ENCODE data around the gene PSTPIP2.
A peak's percentile ranks its signal among the peaks of the same experiment; 100 is the strongest.
"Not testable (repeated sequence)": the region's sequence is repeated elsewhere in the genome, so short reads cannot be mapped to it uniquely, and the experiment has no call there.

Gene PSTPIP2

DNA sequence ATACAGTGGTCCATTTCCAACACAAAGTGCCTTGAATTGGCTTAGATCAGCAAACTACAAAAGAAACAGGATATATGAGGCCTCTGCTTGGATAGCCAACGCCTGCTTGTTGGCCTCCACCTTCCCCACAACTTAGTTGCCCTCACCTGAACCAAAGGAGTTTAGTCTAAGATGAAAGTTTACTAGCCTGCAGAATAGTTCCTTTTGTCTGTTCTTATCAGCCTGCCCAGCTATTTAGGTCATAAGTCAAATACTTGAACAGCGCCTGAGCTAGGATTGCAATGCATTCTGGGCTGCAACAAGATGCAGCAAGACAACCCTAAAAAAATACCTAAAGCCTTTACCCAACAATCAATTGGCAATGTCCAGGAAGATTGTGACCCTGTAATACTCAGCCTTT, 91.8 kb downstream of the PSTPIP2 start:
- no peak for DNase-seq

DNA sequence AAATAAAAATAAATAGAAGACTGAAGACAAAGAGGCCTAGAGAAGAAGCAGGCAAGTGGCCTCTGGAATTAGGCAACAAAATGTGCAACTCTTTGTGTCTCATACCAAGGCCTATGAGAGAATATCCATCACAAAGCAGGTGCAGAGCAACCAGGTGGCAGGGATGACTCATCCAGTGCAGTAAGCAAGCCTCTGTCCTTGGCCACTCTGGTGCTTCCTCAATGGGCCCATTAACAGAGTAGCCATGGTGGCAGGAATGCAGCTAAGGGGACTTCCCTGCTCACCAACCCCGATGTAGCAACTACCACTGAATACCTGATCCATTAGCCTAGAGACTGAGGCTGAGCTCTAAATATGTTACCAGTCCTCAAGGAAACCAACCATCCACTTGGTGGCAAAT, 94.0 kb downstream of the PSTPIP2 start:
- DNase-seq, result no peak

GRCh38 chr18:45976974-45977373, 95.1 kb downstream of the PSTPIP2 start:
- DNase-seq, result no peak

DNA sequence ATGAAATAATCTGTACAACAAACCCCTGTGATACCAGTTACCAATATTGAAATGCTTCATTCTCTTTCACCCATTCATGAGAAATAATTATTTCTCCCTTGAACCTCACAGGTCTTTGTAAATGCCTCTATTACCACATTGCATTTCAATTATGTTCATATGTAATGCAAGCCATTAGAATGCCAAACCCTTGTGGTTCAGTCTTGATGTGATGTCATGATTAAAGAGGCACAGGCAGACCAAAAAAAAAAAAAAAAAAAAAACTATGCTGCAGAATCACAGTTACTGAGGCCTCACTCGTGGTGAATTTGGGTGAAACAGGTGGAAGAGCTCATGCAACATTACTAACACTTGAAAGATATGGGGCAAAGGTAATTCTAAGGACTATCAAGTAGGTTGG, 95.5 kb downstream of the PSTPIP2 start:
- no peak for DNase-seq

DNA sequence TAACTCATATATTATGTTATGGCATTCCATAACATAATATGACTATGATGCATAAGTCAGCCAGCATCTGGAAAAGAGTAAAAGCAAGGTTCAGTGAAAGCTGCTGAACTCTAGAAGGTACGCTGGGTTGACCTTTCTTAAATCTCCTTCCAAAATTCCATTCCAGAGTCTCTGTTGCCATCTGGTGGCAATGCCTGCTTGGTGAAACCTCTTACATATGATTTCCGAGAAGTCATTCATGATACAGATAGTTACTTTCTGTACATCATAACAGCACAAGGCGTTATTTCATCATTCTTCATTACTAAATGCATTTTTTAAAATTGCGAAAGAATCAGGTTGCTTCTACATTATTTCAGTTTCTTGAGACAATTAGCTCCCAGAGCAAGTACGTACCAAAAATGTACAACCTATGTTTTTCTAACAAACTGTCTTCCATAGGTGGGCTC, 97.9 kb downstream of the PSTPIP2 start:
- DNase-seq, result peak; percentile 56

DNA sequence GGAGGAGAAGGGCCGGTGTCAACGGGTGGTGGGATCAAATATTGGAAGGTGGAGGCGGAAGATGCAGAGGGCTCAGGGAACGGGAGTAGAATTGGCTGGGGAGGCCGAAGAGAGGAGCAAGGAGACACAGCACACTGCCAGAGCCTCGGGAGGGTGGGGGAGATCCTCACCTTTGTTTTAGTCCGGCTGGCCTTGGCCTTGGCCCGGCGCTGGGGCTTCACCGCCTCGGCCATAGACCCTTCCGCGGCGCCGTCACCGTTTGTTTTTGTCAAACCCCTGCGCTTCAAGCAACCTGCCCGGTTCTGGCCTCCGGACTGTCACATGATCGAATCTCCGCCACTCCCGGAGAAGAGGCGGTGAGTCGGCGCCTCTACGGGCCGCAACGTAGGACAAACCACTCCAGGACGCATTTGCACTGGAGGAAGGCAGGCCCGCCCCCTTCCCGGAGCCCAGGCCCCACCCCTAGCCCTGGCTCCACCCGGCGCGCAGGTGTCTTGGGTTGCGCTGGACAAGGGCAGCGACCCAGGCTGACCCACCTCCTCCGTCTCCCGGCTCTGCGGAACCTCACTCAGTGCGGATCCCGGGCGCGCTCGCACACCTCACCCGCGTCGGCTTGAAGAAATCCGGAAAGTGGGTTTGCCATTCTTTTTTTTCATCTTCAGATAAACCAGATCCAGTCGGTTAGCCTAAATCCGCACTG, 104.9 kb downstream of the PSTPIP2 start, which contains the start of gene EPG5:
EPG5 (minus strand) TSS at position 323 of the 700 bp plus-strand sequence; CDS start at position 233, 90 bp downstream.
- peak; percentile 64 for DNase-seq

DNA sequence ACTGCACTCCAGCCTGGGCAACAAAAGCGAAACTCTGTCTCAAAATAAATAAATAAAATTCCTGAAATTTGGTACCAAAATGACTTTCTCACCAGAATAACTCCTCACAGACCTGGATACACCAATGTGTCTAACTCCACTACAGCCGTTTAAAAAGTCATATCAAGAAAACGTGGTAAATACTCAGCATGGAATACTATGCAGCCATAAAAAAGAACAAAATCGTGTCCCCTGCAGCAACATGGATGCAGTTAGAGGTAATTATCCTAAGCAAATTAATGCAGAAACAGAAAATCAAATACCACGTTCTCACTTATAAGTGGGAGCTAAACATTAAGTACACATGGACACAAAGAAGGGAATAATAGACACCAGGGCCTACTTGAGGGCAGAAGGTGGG, 107.1 kb downstream of the PSTPIP2 start:
- DNase-seq, result not testable (repeated sequence)

DNA sequence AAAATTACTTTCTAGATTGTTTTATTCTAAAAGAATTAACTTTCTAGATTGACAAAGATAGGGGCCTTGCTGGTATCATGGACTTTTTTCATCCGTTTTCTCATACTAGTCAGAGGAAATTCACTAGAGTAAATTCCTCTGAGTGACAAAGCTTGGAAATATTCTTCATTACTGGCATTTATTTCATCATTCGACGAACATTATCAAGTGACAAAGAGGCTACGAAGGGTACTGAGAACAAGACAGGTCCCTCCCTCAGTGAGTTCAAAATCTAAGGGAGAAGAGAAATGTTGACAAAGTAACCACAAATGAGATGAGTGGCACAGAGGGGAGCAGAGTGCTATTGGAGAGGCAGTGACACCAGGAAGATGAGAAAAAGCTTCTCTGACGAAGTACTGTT, 109.2 kb downstream of the PSTPIP2 start:
- DNase-seq, result no peak

GRCh38 chr18:45962461-45962860, 109.6 kb downstream of the PSTPIP2 start:
- DNase-seq, result no peak

DNA sequence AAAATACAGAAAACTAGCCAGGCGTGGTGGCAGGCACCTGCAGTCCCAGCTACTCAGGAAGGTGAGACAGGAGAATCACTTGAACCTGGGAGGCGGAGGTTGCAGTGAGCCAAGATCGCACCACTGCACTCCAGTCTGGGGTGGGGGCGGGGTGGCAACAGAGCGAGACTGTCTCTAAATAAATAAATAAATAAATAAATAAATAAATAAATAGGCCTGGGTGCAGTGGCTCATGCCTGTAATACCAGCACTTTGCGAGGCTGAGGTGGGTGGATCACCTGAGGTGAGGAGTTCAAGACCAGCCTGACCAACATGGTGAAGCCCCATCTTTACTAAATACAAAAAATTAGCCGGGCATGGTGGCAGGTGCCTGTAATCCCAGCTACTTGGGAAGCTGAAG, 112.6 kb downstream of the PSTPIP2 start:
- DNase-seq, result not testable (repeated sequence)

GRCh38 chr18:45958730-45959129, 113.3 kb downstream of the PSTPIP2 start:
- DNase-seq, result no peak

DNA sequence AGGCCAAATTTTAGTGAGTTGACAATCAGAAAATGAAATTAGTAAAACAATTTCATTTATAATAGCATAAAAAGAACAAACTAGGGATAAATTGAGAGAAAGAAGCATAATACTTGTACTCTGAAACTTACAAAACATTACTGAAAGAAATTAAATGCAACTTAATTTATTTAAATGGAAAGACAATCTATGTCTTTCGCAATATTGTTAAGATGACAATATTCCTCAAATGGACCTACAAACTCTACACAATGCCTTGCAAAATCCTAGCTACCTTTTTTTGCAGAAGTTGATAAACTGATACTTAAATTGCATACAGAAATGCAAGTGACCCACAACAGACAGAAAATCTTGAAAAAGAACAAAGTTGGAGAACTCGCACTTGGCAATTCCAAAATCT, 114.0 kb downstream of the PSTPIP2 start:
- DNase-seq, result no peak

DNA sequence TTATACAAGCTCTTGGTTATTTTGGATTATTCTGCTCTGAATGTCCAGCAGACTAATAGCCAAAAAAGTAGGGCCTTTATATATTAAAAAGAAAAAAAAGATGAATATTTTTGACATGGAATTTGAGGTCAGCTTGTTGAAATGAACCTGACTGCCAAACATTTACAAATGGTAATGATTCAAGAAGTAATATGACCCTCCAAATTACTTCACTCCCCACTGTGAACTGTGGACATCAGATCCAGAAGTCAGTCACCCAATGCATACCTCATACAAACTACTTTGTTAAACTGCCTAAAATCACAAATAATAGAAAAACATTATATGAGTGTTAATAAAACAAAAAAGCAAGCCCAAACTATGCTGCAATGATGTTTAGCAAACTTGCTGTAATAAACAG, 115.0 kb downstream of the PSTPIP2 start:
- no peak for DNase-seq

- no peak for DNase-seq
Observed at GRCh38 chr18:45954070-45954934, 117.8 kb downstream of the PSTPIP2 start.

DNA sequence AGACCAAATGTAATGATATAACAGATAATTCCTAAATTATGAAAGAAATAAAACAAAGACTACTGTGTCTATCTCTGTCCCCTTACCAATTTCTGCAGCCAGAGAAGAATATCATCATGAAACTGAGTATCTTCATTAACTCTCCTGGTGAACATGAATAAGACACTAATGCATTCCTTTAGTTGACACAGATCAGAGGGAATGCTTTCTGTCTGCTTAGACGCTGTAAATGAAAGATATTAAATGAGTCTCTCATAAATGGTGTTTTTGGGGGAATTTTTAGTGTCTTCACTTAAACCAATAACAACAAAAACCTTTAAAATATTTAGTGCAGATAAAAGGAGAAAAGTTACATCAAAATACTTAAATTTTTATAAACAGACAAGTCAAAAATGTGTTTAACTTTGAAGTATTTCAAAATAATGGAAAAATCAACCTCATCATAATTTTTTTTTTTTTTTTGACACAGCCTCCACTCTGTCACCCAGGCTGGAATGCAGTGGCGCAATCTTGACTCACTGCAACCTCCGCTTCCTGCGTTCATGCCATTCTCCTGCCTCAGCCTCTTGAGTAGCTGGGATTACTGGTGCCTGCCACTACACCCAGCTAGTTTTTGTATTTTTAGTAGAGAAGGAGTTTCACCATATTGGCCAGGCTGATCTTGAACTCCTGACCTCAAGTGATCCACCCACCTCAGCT, 120.9 kb downstream of the PSTPIP2 start:
- no peak for DNase-seq

GRCh38 chr18:45945669-45946068, 126.4 kb downstream of the PSTPIP2 start:
- no peak for DNase-seq

DNA sequence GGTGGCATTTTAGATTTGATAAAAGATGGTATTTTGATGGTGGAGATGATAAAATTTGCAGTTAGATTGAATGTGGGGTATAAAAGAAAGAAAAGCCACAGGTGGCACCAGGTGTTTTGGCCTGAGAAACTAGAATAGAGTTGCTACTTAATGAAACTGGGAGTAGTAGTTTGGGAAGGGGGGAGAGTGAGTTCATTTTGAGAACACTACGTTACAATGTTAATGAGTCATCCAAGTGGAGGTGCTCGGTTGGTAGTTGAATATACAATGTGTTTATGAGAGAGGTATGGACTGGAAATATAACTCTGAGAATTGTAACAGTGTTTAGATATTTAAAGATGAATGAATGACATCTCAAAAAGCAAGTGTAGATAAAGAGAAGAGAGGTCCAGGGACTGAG, 131.3 kb downstream of the PSTPIP2 start:
- DNase-seq, result no peak

GRCh38 chr18:45939236-45939635, 132.8 kb downstream of the PSTPIP2 start:
- no peak for DNase-seq

DNA sequence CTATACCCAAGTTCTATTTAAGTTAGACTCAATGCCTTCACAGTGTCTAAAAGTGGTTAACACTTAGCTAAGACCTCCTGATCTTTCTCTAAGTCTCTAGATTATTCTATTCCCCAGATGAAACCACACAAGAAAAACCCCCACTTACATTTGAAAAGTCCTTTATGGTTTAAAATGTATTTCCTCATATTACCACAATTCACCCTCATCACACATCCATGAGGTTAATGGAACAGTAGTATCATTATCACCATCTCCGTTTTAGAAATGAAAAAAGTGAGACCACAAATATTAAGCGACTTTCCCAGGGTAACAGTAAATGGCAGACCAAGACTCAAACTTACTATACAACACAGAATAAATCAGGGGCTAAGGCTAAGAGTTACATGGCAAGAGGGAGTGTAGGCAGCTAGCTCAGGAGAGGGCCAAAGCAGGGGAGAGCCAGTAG, 133.5 kb downstream of the PSTPIP2 start:
- no peak for DNase-seq

GRCh38 chr18:45935591-45936335, 136.3 kb downstream of the PSTPIP2 start:
- no peak for DNase-seq

All from NCI-H1436 treated with DMSO at 0.1 percent for 48 hours (cell line).